ENCODE results near the gene PCDH19.

The PCDH19 gene

DNA sequence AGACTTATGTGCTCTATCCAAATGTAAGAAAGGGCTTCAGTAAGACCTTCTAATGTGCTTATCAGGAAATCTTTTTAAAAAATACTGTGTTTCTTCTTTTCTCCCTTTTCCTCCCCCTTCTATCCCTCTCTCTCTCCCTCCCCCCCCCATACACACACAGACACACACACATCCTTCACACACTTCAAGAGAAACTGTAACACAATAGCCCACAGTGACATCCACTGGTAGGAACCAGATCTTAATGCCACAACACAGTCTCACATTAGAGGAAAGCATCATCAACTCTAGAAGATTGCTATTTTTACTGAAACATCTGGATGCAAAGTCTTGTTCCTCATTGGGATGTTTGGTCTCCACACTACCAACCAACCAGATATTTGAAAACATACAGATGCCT lies 4.6 kb downstream of the PCDH19 start:
- H3F3A ChIP-seq (ENCODE audit: insufficient read depth) = no peaks in the 10 kb centered on the region
- no peak overlapping the region for H2AFZ ChIP-seq (ENCODE audit: low read depth, low read length, severe bottlenecking)
- no peak for TF ChIP-seq EZH2phosphoT487 (conservative IDR thresholded peaks at IDR 0.05; ENCODE audit: low read length)
- H3K9ac ChIP-seq (ENCODE audit: low read length) = no peak overlapping the region
- no peaks in the 10 kb centered on the region for H3K27me3 ChIP-seq (ENCODE audit: low read length)
- H3K79me2 ChIP-seq (ENCODE audit: insufficient read depth, low read length) = no peaks in the 10 kb centered on the region
- no peak overlapping the region for H3K4me3 ChIP-seq (ENCODE audit: insufficient read depth, low read length, poor library complexity, severe bottlenecking)
- no peaks in the 10 kb centered on the region for H3K9me2 ChIP-seq (replicated peaks; ENCODE audit: insufficient read depth, low read length)
- H3K4me2 ChIP-seq (ENCODE audit: low read depth, low read length, poor library complexity, severe bottlenecking) = no peak overlapping the region
- no peak overlapping the region for H3K27ac ChIP-seq (ENCODE audit: low read depth, low read length)
- no peaks in the 10 kb centered on the region for H3K36me3 ChIP-seq (ENCODE audit: low read length)
- no peaks in the 10 kb centered on the region for H4K20me1 ChIP-seq (ENCODE audit: low read depth, low read length)
- H3K9me3 ChIP-seq (ENCODE audit: insufficient read depth, low read length) = no peaks in the 10 kb centered on the region

DNA sequence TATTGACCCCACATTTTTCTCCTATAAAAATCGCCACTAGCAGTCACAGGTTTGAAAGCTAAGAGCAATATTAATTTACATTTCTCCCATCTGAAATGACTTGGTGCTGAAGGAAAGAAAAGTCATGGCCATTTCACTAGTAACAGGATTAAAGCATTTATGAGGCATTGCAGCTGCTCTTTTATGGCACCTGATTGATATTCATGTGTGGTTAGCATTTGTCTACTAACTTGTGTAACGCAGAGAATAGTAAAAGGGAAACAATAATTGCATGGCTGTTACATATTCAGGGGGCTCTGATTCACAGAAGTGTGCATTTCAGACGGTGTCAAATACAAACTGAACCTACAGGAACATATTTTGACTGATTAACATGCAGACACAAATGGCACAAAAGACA lies 5.2 kb downstream of the PCDH19 start:
- Histone ChIP-seq H3F3A (ENCODE audit: insufficient read depth) (no peaks in the 10 kb centered on the region), H3K9me3 (ENCODE audit: insufficient read depth, low read length) (no peaks in the 10 kb centered on the region), H3K9me2 (replicated peaks; ENCODE audit: insufficient read depth, low read length) (no peaks in the 10 kb centered on the region), H3K79me2 (ENCODE audit: insufficient read depth, low read length) (no peaks in the 10 kb centered on the region), H3K9ac (ENCODE audit: low read length) (no peak overlapping the region), H3K27ac (ENCODE audit: low read depth, low read length) (no peak overlapping the region), H4K20me1 (ENCODE audit: low read depth, low read length) (no peaks in the 10 kb centered on the region), H3K27me3 (ENCODE audit: low read length) (no peaks in the 10 kb centered on the region), H2AFZ (ENCODE audit: low read depth, low read length, severe bottlenecking) (no peak overlapping the region), H3K36me3 (ENCODE audit: low read length) (no peaks in the 10 kb centered on the region), H3K4me2 (ENCODE audit: low read depth, low read length, poor library complexity, severe bottlenecking) (no peak overlapping the region), H3K4me3 (ENCODE audit: insufficient read depth, low read length, poor library complexity, severe bottlenecking) (no peak overlapping the region)
- TF ChIP-seq EZH2phosphoT487 (conservative IDR thresholded peaks at IDR 0.05; ENCODE audit: low read length) = no peak
- TF ChIP-seq, protein P1, sequence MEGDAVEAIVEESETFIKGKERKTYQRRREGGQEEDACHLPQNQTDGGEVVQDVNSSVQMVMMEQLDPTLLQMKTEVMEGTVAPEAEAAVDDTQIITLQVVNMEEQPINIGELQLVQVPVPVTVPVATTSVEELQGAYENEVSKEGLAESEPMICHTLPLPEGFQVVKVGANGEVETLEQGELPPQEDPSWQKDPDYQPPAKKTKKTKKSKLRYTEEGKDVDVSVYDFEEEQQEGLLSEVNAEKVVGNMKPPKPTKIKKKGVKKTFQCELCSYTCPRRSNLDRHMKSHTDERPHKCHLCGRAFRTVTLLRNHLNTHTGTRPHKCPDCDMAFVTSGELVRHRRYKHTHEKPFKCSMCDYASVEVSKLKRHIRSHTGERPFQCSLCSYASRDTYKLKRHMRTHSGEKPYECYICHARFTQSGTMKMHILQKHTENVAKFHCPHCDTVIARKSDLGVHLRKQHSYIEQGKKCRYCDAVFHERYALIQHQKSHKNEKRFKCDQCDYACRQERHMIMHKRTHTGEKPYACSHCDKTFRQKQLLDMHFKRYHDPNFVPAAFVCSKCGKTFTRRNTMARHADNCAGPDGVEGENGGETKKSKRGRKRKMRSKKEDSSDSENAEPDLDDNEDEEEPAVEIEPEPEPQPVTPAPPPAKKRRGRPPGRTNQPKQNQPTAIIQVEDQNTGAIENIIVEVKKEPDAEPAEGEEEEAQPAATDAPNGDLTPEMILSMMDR (IDR thresholded peaks at IDR 0.05; ENCODE audit: insufficient read depth, low read length, poor library complexity, severe bottlenecking) = no peak

DNA sequence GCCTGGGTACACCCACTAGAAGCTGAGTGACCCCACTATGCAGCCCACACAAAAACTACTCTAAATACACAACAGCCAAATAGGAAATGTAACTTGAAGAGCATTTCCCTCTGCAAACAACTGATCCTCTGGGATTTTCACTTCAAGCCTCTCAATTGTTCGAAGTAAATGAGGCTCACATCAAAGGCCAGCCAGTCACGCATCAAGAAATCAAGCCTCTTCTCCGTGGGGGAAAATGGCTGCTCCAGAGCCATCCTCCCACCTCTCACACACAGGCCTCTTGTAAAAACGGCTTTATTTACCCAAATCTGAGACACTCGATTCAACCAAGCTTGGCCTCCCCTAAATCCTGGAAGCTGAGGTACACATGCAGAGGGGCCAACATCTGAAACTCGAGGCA lies 14.3 kb downstream of the PCDH19 start:
- no peak overlapping the region for H3K4me3 ChIP-seq (ENCODE audit: insufficient read depth, low read length, poor library complexity, severe bottlenecking)
- H3K9me3 ChIP-seq (ENCODE audit: insufficient read depth, low read length) = no peaks in the 10 kb centered on the region
- no peak overlapping the region for H3K9ac ChIP-seq (ENCODE audit: low read length)
- H3K27ac ChIP-seq (ENCODE audit: low read depth, low read length) = no peak overlapping the region
- H3K4me2 ChIP-seq (ENCODE audit: low read depth, low read length, poor library complexity, severe bottlenecking) = no peak overlapping the region
- H3K79me2 ChIP-seq (ENCODE audit: insufficient read depth, low read length) = no peaks in the 10 kb centered on the region
- no peaks in the 10 kb centered on the region for H3F3A ChIP-seq (ENCODE audit: insufficient read depth)
- H2AFZ ChIP-seq (ENCODE audit: low read depth, low read length, severe bottlenecking) = no peak overlapping the region
- H3K36me3 ChIP-seq (ENCODE audit: low read length) = no peaks in the 10 kb centered on the region
- H3K27me3 ChIP-seq (ENCODE audit: low read length) = no peaks in the 10 kb centered on the region
- H3K9me2 ChIP-seq (replicated peaks; ENCODE audit: insufficient read depth, low read length) = no peaks in the 10 kb centered on the region
- H4K20me1 ChIP-seq (ENCODE audit: low read depth, low read length) = no peaks in the 10 kb centered on the region
- TF ChIP-seq, protein P1 (IDR thresholded peaks at IDR 0.05; ENCODE audit: insufficient read depth, low read length, poor library complexity, severe bottlenecking) = no peak
- TF ChIP-seq EZH2phosphoT487 (conservative IDR thresholded peaks at IDR 0.05; ENCODE audit: low read length) = no peak

DNA sequence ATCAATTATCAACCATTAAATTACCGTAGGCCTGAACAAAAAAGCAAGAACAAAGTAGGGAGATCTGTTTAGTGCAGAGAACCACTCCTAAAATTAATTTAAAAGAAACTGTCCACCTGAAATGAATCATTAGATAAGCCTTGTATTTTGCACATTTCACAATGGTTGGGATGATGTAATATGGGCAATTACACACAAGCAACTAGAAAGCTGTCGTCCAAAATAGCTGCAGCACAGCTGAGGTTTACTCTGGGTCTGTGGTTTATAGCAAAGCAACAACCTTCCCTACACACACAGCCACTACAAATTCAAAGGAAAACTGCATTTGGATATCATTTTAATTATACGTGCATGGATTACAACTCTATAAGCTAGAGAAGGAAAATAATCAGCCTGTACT lies 28.5 kb downstream of the PCDH19 start:
- Histone ChIP-seq H3K27ac (ENCODE audit: low read depth, low read length) (no peak overlapping the region), H3K9ac (ENCODE audit: low read length) (no peak overlapping the region), H3K4me3 (ENCODE audit: insufficient read depth, low read length, poor library complexity, severe bottlenecking) (no peak overlapping the region), H2AFZ (ENCODE audit: low read depth, low read length, severe bottlenecking) (no peak overlapping the region), H3K9me3 (ENCODE audit: insufficient read depth, low read length) (no peaks in the 10 kb centered on the region), H4K20me1 (ENCODE audit: low read depth, low read length) (no peaks in the 10 kb centered on the region), H3K27me3 (ENCODE audit: low read length) (no peaks in the 10 kb centered on the region), H3K9me2 (replicated peaks; ENCODE audit: insufficient read depth, low read length) (no peaks in the 10 kb centered on the region), H3F3A (ENCODE audit: insufficient read depth) (no peaks in the 10 kb centered on the region), H3K4me2 (ENCODE audit: low read depth, low read length, poor library complexity, severe bottlenecking) (no peak overlapping the region), H3K36me3 (ENCODE audit: low read length) (no peaks in the 10 kb centered on the region), H3K79me2 (ENCODE audit: insufficient read depth, low read length) (no peaks in the 10 kb centered on the region)
- TF ChIP-seq, protein P1 (IDR thresholded peaks at IDR 0.05; ENCODE audit: insufficient read depth, low read length, poor library complexity, severe bottlenecking) = no peak
- TF ChIP-seq EZH2phosphoT487 (conservative IDR thresholded peaks at IDR 0.05; ENCODE audit: low read length) = no peak
